H1 (cell line): ENCODE measurements around the gene GSTO1. TPM values are rescaled to one million over a fixed set of nuclear protein-coding genes. Genes with fewer than 3 reads are reported as not detected.

Experiments
- CTCF ChIA-PET: fragments of 300-600 bp; sonication (Branson Sonifier 250); formaldehyde crosslinking; loops from one replicate; lab custom pipeline; 2021; ENCODE audit not compliant: partially characterized antibody; lab: Charles Lee
- POLR2A ChIA-PET: fragments of 300-600 bp; sonication (Branson Sonifier 250); formaldehyde crosslinking; loops from one replicate; lab custom pipeline; 2021; ENCODE audit warnings: inconsistent platforms; ENCODE audit not compliant: partially characterized antibody; lab: Charles Lee
- DNase-seq, 2 experiments: peaks; one replicate each; pipeline versions ENCODE4 v3.0.0 to v3.0.0-alpha.2; 2010 to 2022; ENCODE audit warnings: low spot score in 2 of 2, low read depth in 1 of 2, mixed read lengths in 1 of 2
- FAIRE-seq: peaks from 2 replicates; lab custom pipeline; 2011; peaks lifted over from hg19 to GRCh38; lab: Jason Lieb, UNC
- H2AFZ ChIP-seq: 2 replicates; pipeline ENCODE4 v1.8.1; 2012; ENCODE audit warnings: low read length, inconsistent platforms
- H2AK5ac ChIP-seq: 2 replicates; pipeline ENCODE4 v1.6.1; 2013; ENCODE audit warnings: low read depth, low read length
- H2BK120ac ChIP-seq: replicated peaks from 2 replicates; pipeline ENCODE3; 2013; ENCODE audit warnings: low read depth, low read length, inconsistent platforms
- H2BK12ac ChIP-seq: 2 replicates; pipeline ENCODE4 v1.6.1; 2013; ENCODE audit warnings: low read depth, low read length
- H2BK15ac ChIP-seq: 2 replicates; pipeline ENCODE4 v1.6.1; 2013; ENCODE audit warnings: low read length
- H2BK20ac ChIP-seq: 2 replicates; pipeline ENCODE4 v1.6.1; 2013; ENCODE audit warnings: low read length
- H2BK5ac ChIP-seq: 2 replicates; pipeline ENCODE4 v1.6.1; 2013; ENCODE audit warnings: low read depth, low read length
- H3K14ac ChIP-seq: 2 replicates; pipeline ENCODE4 v1.6.1; 2013; ENCODE audit warnings: inconsistent platforms; ENCODE audit not compliant: insufficient read length
- H3K18ac ChIP-seq: 2 replicates; pipeline ENCODE4 v1.6.1; 2013; ENCODE audit warnings: low read length; ENCODE audit errors: extremely low read depth
- H3K23ac ChIP-seq: 2 replicates; pipeline ENCODE4 v1.6.1; 2013; ENCODE audit warnings: inconsistent platforms; ENCODE audit not compliant: insufficient read length
- H3K23me2 ChIP-seq: 2 replicates; pipeline ENCODE4 v1.6.1; 2013; ENCODE audit warnings: low read depth, low read length
- H3K27ac ChIP-seq: 2 replicates; pipeline ENCODE4 v1.6.1; 2011; ENCODE audit warnings: low read depth, low read length, inconsistent platforms
- H3K27me3 ChIP-seq, 4 experiments: replicated peaks in 1 of 4; 1 replicate in 1 of 4; 2 replicates in 3 of 4; pipeline versions ENCODE4 v1.6.1 to v1.8.1; 2011 to 2013; ENCODE audit warnings: low read length in 3 of 4, mild to moderate bottlenecking in 3 of 4, inconsistent platforms in 2 of 4, mixed read lengths in 2 of 4, moderate library complexity in 1 of 4; ENCODE audit not compliant: control insufficient read depth in 3 of 4, insufficient read depth in 3 of 4; ENCODE audit errors: extremely low read depth in 1 of 4
- H3K36me3 ChIP-seq, 4 experiments: 2 replicates each; pipeline versions ENCODE4 v1.6.1 to v1.8.1; 2011 to 2013; ENCODE audit warnings: mild to moderate bottlenecking in 4 of 4, low read length in 3 of 4, moderate library complexity in 2 of 4, control low read depth in 1 of 4, inconsistent platforms in 1 of 4; ENCODE audit not compliant: insufficient read depth in 4 of 4, control insufficient read depth in 2 of 4
- H3K4ac ChIP-seq: replicated peaks from 2 replicates; pipeline ENCODE3; 2013; ENCODE audit warnings: low read length, low read depth, mixed read lengths, inconsistent platforms; ENCODE audit not compliant: insufficient read length
- H3K4me1 ChIP-seq, 4 experiments: replicated peaks in 1 of 4; 1 replicate in 1 of 4; 2 replicates in 3 of 4; pipeline versions ENCODE4 v1.6.1 to v1.8.1; 2011 to 2013; ENCODE audit warnings: low read length in 3 of 4, inconsistent platforms in 2 of 4, mixed read lengths in 1 of 4; ENCODE audit not compliant: insufficient read depth in 4 of 4, control insufficient read depth in 3 of 4
- H3K4me2 ChIP-seq, 2 experiments: 2 replicates each; pipeline versions ENCODE4 v1.6.1 to v1.8.1; 2011 to 2013; ENCODE audit warnings: low read depth in 2 of 2, low read length in 2 of 2, control low read depth in 1 of 2, inconsistent platforms in 1 of 2, mild to moderate bottlenecking in 1 of 2; ENCODE audit not compliant: insufficient read depth in 1 of 2
- H3K4me3 ChIP-seq, 4 experiments: fragments of 200-600, 300-600 bp in 1 of 4; sonication (generic), shearing (Covaris generic), sonication (Bioruptor Twin) in 1 of 4; 2 replicates each; pipeline versions ENCODE4 v1.5.1 to v1.8.1; 2011 to 2016; ENCODE audit warnings: low read length in 4 of 4, low read depth in 3 of 4, control low read depth in 2 of 4, inconsistent platforms in 2 of 4, mild to moderate bottlenecking in 2 of 4, mixed read lengths in 1 of 4, moderate library complexity in 1 of 4; ENCODE audit not compliant: insufficient read depth in 2 of 4; ENCODE audit errors: extremely low read depth in 1 of 4
- H3K56ac ChIP-seq: replicated peaks from 2 replicates; pipeline ENCODE3; 2013; ENCODE audit warnings: low read depth, mild to moderate bottlenecking, mixed read lengths, low read length, inconsistent platforms; ENCODE audit not compliant: insufficient read length
- H3K79me1 ChIP-seq: 2 replicates; pipeline ENCODE4 v1.6.1; 2013; ENCODE audit warnings: low read depth, low read length, control low read depth
- H3K79me2 ChIP-seq, 2 experiments: 2 replicates each; pipeline versions ENCODE4 v1.6.1 to v1.8.1; 2012 to 2013; ENCODE audit warnings: low read length in 2 of 2, mild to moderate bottlenecking in 2 of 2, inconsistent platforms in 1 of 2; ENCODE audit not compliant: insufficient read depth in 2 of 2, control insufficient read depth in 1 of 2
- H3K9ac ChIP-seq, 4 experiments: replicated peaks in 1 of 4; 1 replicate in 1 of 4; 2 replicates in 3 of 4; pipeline versions ENCODE4 v1.6.1 to v1.8.1; 2011 to 2013; ENCODE audit warnings: low read depth in 3 of 4, low read length in 3 of 4, control low read depth in 2 of 4, mild to moderate bottlenecking in 2 of 4, moderate library complexity in 2 of 4, inconsistent platforms in 1 of 4; ENCODE audit errors: extremely low read depth in 1 of 4
- H3K9me3 ChIP-seq, 2 experiments: 2 replicates each; pipeline versions ENCODE4 v1.6.1 to v1.8.1; 2012 to 2013; ENCODE audit warnings: mild to moderate bottlenecking in 2 of 2, moderate library complexity in 2 of 2, control low read depth in 1 of 2, inconsistent platforms in 1 of 2, low read depth in 1 of 2, low read length in 1 of 2, mixed read lengths in 1 of 2; ENCODE audit not compliant: insufficient read depth in 2 of 2
- H4K20me1 ChIP-seq, 2 experiments: replicated peaks in 1 of 2; 2 replicates each; pipeline versions ENCODE3 to v1.8.1; 2011 to 2013; ENCODE audit warnings: inconsistent platforms in 2 of 2, low read length in 2 of 2, mild to moderate bottlenecking in 1 of 2; ENCODE audit not compliant: insufficient read depth in 2 of 2, control insufficient read depth in 1 of 2
- H4K5ac ChIP-seq: 2 replicates; pipeline ENCODE4 v1.6.1; 2013; ENCODE audit warnings: low read length, low read depth, mixed read lengths, inconsistent platforms; ENCODE audit not compliant: insufficient read length
- H4K8ac ChIP-seq: 2 replicates; pipeline ENCODE4 v1.8.0; 2013; ENCODE audit warnings: mild to moderate bottlenecking, moderate library complexity, low read length, inconsistent platforms; ENCODE audit not compliant: insufficient read depth; ENCODE audit errors: extremely low read depth
- H4K91ac ChIP-seq: replicated peaks from 2 replicates; pipeline ENCODE3; 2013; ENCODE audit warnings: low read length, mixed read lengths, inconsistent platforms; ENCODE audit not compliant: insufficient read length
- ATF3 ChIP-seq: IDR thresholded peaks from 2 replicates; pipeline ENCODE4 v1.6.1; 2011; ENCODE audit warnings: low read depth, mild to moderate bottlenecking, low read length; ENCODE audit not compliant: insufficient read depth
- BRCA1 ChIP-seq: IDR thresholded peaks from 2 replicates; pipeline ENCODE4 v1.6.1; 2012; ENCODE audit warnings: low read depth, low read length, improper control_type of control experiment
- CEBPB ChIP-seq: IDR thresholded peaks from 2 replicates; pipeline ENCODE4 v1.6.1; 2012; ENCODE audit warnings: low read depth, low read length
- CREB1 ChIP-seq: IDR thresholded peaks from 2 replicates; pipeline ENCODE4 v1.6.1; 2012; ENCODE audit warnings: inconsistent platforms
- CTCF ChIP-seq, 3 experiments: IDR thresholded peaks; 1 replicate in 2 of 3; 2 replicates in 1 of 3; pipeline versions ENCODE4 v1.5.1 to v1.6.1; 2011; ENCODE audit warnings: low read length in 3 of 3, mild to moderate bottlenecking in 3 of 3, inconsistent platforms in 2 of 3, low read depth in 1 of 3, moderate library complexity in 1 of 3; ENCODE audit not compliant: insufficient read depth in 1 of 3; ENCODE audit errors: control extremely low read depth in 1 of 3
- EP300 ChIP-seq, 2 experiments: IDR thresholded peaks; 1 replicate in 1 of 2; 2 replicates in 1 of 2; pipeline ENCODE4 v1.6.1; 2011 to 2012; ENCODE audit warnings: low read depth in 2 of 2, low read length in 2 of 2, mild to moderate bottlenecking in 2 of 2, borderline replicate concordance in 1 of 2, inconsistent platforms in 1 of 2, moderate library complexity in 1 of 2
- JUND ChIP-seq: IDR thresholded peaks from 2 replicates; pipeline ENCODE4 v1.6.1; 2011; ENCODE audit warnings: mild to moderate bottlenecking, improper control_type of control experiment, low read length
- MAX ChIP-seq: IDR thresholded peaks from 2 replicates; pipeline ENCODE4 v1.6.1; 2012; ENCODE audit warnings: inconsistent platforms
- SIRT6 ChIP-seq: IDR thresholded peaks from one replicate; pipeline ENCODE4 v1.7.1; 2012; ENCODE audit warnings: low read length, inconsistent platforms
- WGBS, 2 experiments: shearing (Covaris generic) in 1 of 2; methylation state at CpG; one replicate each; pipeline versions ENCODE4 v1.1.6 to v1.1.7; 2013 to 2015; ENCODE audit warnings: low lambda C conversion rate in 2 of 2, mixed read lengths in 2 of 2, inconsistent platforms in 1 of 2, low coverage in 1 of 2, missing lambda C conversion rate in 1 of 2; ENCODE audit not compliant: insufficient replicate concordance in 2 of 2, insufficient coverage in 1 of 2, insufficient read length in 1 of 2; ENCODE audit errors: extremely low coverage in 1 of 2, missing lambda C conversion rate in 1 of 2; 5-methylcytosine and 5-hydroxymethylcytosine counted together
- polyA plus RNA-seq, 7 experiments: library from polyadenylated mRNA; depleted of rRNA in 3 of 7; stranded (reverse) in 5 of 7; unstranded in 2 of 7; fragments of >200 nt in 5 of 7; fragments of 200-250 nt in 2 of 7; gene quantifications; 1 replicate in 5 of 7; 2 replicates in 1 of 7; 4 replicates in 1 of 7; pipeline versions ENCODE4 v1.2.1 to v1.2.3, GENCODE V29; 2011 to 2013; ENCODE audit warnings: missing spikeins in 2 of 7, mixed read lengths in 2 of 7
- total RNA-seq: library from RNA; stranded (reverse); fragmentation: NEBNext Ultra II Directional; extraction: Animal tissue kit (Norgen Biotek cat#: 25700); gene quantifications from 2 replicates; pipeline ENCODE4 v1.2.1, GENCODE V29; 2021

The GSTO1 gene
- total and polyA plus RNA-seq, 2 of the 8 experiments (the other 6 are each of a cell fraction or from before 2014, with no cell fraction given): 22.4 to 32.5 TPM

GRCh38 chr10:104291439-104291951 lies 36.8 kb downstream of the GSTO1 start:
- no peak overlapping the region for H3K56ac ChIP-seq
- no peak overlapping the region for H4K8ac ChIP-seq
- H4K20me1 ChIP-seq: no peaks in the 10 kb centered on the region
- no peak overlapping the region for H3K27ac ChIP-seq
- no peaks in the 10 kb centered on the region for H3K79me1 ChIP-seq
- no peak overlapping the region for H4K5ac ChIP-seq
- no peak overlapping the region for H3K14ac ChIP-seq
- no peak overlapping the region for H2BK15ac ChIP-seq
- no peak overlapping the region for H3K9ac ChIP-seq
- H2BK20ac ChIP-seq: no peak overlapping the region; the same call in 1 of the 2 replicates
- 4% methylated on average over 26 of the region's 26 CpGs; no CpG with 5 or more reads in 1 of the 2 experiments for WGBS, 2 experiments
- no peak overlapping the region for H3K23ac ChIP-seq
- no peak overlapping the region for H2AK5ac ChIP-seq
- ChIA-PET CTCF (interaction anchor here (0.5 to 16.1 kb wide), 53 partner anchors 9 to 989 kb away, joined by 3 to 379 read pairs (median 5); partner anchors contain the start of genes CFAP58, GSTO1, ITPRIP and SFR1), POLR2A (interaction anchor here (1.0 to 2.0 kb wide), 6 partner anchors 11 to 62 kb away, joined by 3 to 6 read pairs (median 4); partner anchors contain the start of genes CFAP58, GSTO2 and ITPRIP)
- H3K27me3 ChIP-seq: no peaks in the 10 kb centered on the region
- H3K9me3 ChIP-seq: no peaks in the 10 kb centered on the region
- peaks cover 0 to 3% (median 2%) of the 10 kb centered on the region in 4 experiments; a peak in 3 of 7 replicates for H3K4me1 ChIP-seq
- H2BK120ac ChIP-seq: no peak overlapping the region
- no peak overlapping the region for H3K4ac ChIP-seq
- H3K36me3 ChIP-seq: no peaks in the 10 kb centered on the region
- H2AFZ ChIP-seq: peak overlapping the region; percentile 79; the same call in 1 of the 2 replicates
- no peaks in the 10 kb centered on the region for H3K23me2 ChIP-seq
- peak overlapping the region in 1 of 2 experiments; percentile 49; a peak in 2 of 4 replicates for H3K4me2 ChIP-seq
- no peak overlapping the region for H2BK12ac ChIP-seq
- H3K4me3 ChIP-seq: peak overlapping the region in 3 of 4 experiments; percentile 4 to 31 (median 23); a peak in 3 of 8 replicates
- no peak overlapping the region for H4K91ac ChIP-seq
- peak; percentile 62 to 95 for DNase-seq
- H3K18ac ChIP-seq: no peak overlapping the region
- no peaks in the 10 kb centered on the region for H3K79me2 ChIP-seq
- H2BK5ac ChIP-seq: no peak overlapping the region
- no peak for FAIRE-seq
- TF ChIP-seq CREB1: peak; percentile 88
- 0 out of 2 replicates have a peak, but pooled peaks have one; percentile 51 for TF ChIP-seq JUND
- TF ChIP-seq BRCA1: 0 out of 2 replicates have a peak, but pooled peaks have one; percentile 17
- no peak for TF ChIP-seq SIRT6
- no peak for TF ChIP-seq ATF3
- TF ChIP-seq MAX: peak; percentile 42; the same call in 1 of the 2 replicates
- TF ChIP-seq CEBPB: peak; percentile 21; the same call in 1 of the 2 replicates
- peak; percentile 99 to 100 (median 99) for TF ChIP-seq CTCF (IDR thresholded peaks at IDR 0.05; ENCODE audit: control extremely low read depth in 1 of 3, insufficient read depth in 1 of 3, low read depth in 1 of 3, low read length in 3 of 3)
- TF ChIP-seq EP300 (IDR thresholded peaks at IDR 0.05; ENCODE audit: borderline replicate concordance in 1 of 2, low read depth in 2 of 2, low read length in 2 of 2): no peak
